Measurements from ENCODE around the gene RBM23.
"Not testable (repeated sequence)": the region's sequence is repeated elsewhere in the genome, so short reads cannot be mapped to it uniquely, and the experiment has no call there.

The RBM23 gene

GRCh38 chr14:22861651-22862050, 57.3 kb downstream of the RBM23 start:
- DNase-seq, result no peak

- not testable (repeated sequence) for DNase-seq
These were observed 58.6 kb downstream of the RBM23 start for GRCh38 chr14:22860377-22860776.

- DNase-seq, result no peak
These were observed 62.5 kb downstream of the RBM23 start for GRCh38 chr14:22856428-22856827.

- no peak for DNase-seq
These were observed 63.8 kb downstream of the RBM23 start for GRCh38 chr14:22854963-22855724.

- not testable (repeated sequence) for DNase-seq
These were observed 64.7 kb downstream of the RBM23 start for GRCh38 chr14:22854296-22854695.

GRCh38 chr14:22852940-22853767, 65.8 kb downstream of the RBM23 start:
- peak; percentile 87 for DNase-seq

GRCh38 chr14:22852599-22852939, 66.4 kb downstream of the RBM23 start:
- DNase-seq, result no peak

- not testable (repeated sequence) for DNase-seq
These were observed 66.8 kb downstream of the RBM23 start for GRCh38 chr14:22852178-22852577.

- DNase-seq, result no peak
These were observed 67.8 kb downstream of the RBM23 start for GRCh38 chr14:22850944-22851764.

- no peak for DNase-seq
These were observed 69.6 kb downstream of the RBM23 start for GRCh38 chr14:22849212-22849819.

- DNase-seq, result peak; percentile 27
These were observed 70.4 kb downstream of the RBM23 start for GRCh38 chr14:22848351-22849164.

- no peak for DNase-seq
These were observed 71.1 kb downstream of the RBM23 start for GRCh38 chr14:22847661-22848341.

- DNase-seq, result no peak
These were observed 72.1 kb downstream of the RBM23 start for GRCh38 chr14:22846811-22847307.

- DNase-seq, result no peak
These were observed 72.9 kb downstream of the RBM23 start for GRCh38 chr14:22845821-22846625.

- DNase-seq, result no peak
These were observed 73.9 kb downstream of the RBM23 start for GRCh38 chr14:22845103-22845394.

- no peak for DNase-seq
These were observed 74.5 kb downstream of the RBM23 start for GRCh38 chr14:22844221-22845102.

All from hematopoietic multipotent progenitor cell treated with erythropoietin and hydrocortisone succinate and interleukin-3 and kit ligand, for 8 days (in vitro differentiated cells).